Body of pancreas (tissue), 4 donors: Measurements from ENCODE around the gene RXRA.

Experiments
- CTCF ChIP-seq, 7 experiments: fragments of 450-650 bp in 4 of 7; fragments of 200-600 bp in 3 of 7; sonication (generic) in 3 of 7; IDR thresholded peaks; one replicate each; pipeline ENCODE4 v1.5.1; 2016 to 2019; ENCODE audit warnings: antibody characterized with exemption in 7 of 7
- POLR2A ChIP-seq, 3 donors: fragments of 450-650 bp; IDR thresholded peaks; one replicate each; pipeline ENCODE4 v1.6.1; 2016; ENCODE audit warnings: antibody characterized with exemption in 3 of 3, mild to moderate bottlenecking in 2 of 3

- TF ChIP-seq POLR2A (IDR thresholded peaks at IDR 0.05) (no peak), CTCF (IDR thresholded peaks at IDR 0.05) (no peak)
Observed at GRCh38 chr9:134377976-134378375, 51.7 kb downstream of the RXRA start.
